NCI-H2227 treated with DMSO at 0.1 percent for 48 hours (cell line): ENCODE data around the gene GPR137.
"Not testable (repeated sequence)": the region's sequence is repeated elsewhere in the genome, so short reads cannot be mapped to it uniquely, and the experiment has no call there.

Source experiments
- DNase-seq: peaks from one replicate; lab custom pipeline; 2025; lab: John Stamatoyannopoulos, UW

The GPR137 gene

GRCh38 chr11:64321026-64321425, 35.4 kb downstream of the GPR137 start:
- DNase-seq: no peak

- no peak for DNase-seq
Measured at GRCh38 chr11:64321533-64321932, 35.9 kb downstream of the GPR137 start.

- DNase-seq: no peak
Measured at GRCh38 chr11:64322925-64323260, 37.2 kb downstream of the GPR137 start.

- no peak for DNase-seq
Measured at GRCh38 chr11:64323373-64323772, 37.7 kb downstream of the GPR137 start.

GRCh38 chr11:64323984-64324383, 38.3 kb downstream of the GPR137 start:
- not testable (repeated sequence) for DNase-seq

GRCh38 chr11:64324692-64325469, 39.2 kb downstream of the GPR137 start:
- DNase-seq: no peak

- no peak for DNase-seq
Measured at GRCh38 chr11:64327375-64327774, 41.7 kb downstream of the GPR137 start.

- no peak for DNase-seq
Measured at GRCh38 chr11:64327993-64328392, 42.3 kb downstream of the GPR137 start.

- no peak for DNase-seq
Measured at GRCh38 chr11:64330888-64331287, 45.2 kb downstream of the GPR137 start.

- no peak for DNase-seq
Measured at GRCh38 chr11:64331569-64332371, 46.1 kb downstream of the GPR137 start.

- DNase-seq: no peak
Measured at GRCh38 chr11:64333556-64333955, 47.9 kb downstream of the GPR137 start.

GRCh38 chr11:64334764-64335735, 49.4 kb downstream of the GPR137 start:
- no peak for DNase-seq

- no peak for DNase-seq
Measured at GRCh38 chr11:64337538-64338249, 52.0 kb downstream of the GPR137 start.

- no peak for DNase-seq
Measured at GRCh38 chr11:64338716-64339115, 53.1 kb downstream of the GPR137 start.
